ENCODE measurements around the gene AKR1B15.

The AKR1B15 gene

DNA sequence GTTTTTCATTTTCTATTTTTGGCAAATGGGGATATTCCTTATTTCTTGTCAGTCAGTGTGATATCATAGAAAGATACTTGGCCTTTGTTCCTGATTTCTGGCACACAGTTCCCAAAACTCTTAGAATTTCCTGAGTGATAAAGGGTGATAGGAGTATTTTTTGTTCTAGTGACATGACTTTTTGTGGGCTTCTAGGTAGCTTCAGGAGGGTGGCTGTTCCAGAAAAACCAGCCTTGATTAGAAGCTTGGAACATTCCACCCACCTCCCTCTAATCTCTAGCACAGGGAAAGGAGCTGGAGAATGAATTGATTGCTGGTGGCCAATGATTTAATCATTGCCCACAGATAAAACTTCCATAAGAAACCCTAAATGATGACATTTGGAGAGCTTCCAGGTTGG is 80.5 kb downstream of the AKR1B15 start:
- Mint-ChIP-seq H3K27ac (no peak overlapping the region), H3K9me3 (no peaks in the 10 kb centered on the region), H3K27me3 (peaks cover 51% of the 10 kb centered on the region), H3K4me1 (ENCODE audit: low read depth) (peaks cover 4% of the 10 kb centered on the region), H3K4me3 (no peak overlapping the region), H3K36me3 (ENCODE audit: low read depth) (no peaks in the 10 kb centered on the region)
- no peak for DNase-seq
